Upper lobe of left lung (tissue), 4 donors: Measurements from ENCODE around the gene HLA-DOA.

Experiments used
- CTCF ChIP-seq, 6 experiments: fragments of 450-650 bp in 4 of 6; fragments of 200-600 bp in 2 of 6; sonication (generic) in 2 of 6; IDR thresholded peaks; one replicate each; pipeline ENCODE4 v1.5.1; 2016 to 2019; ENCODE audit warnings: antibody characterized with exemption in 6 of 6
- POLR2AphosphoS5 ChIP-seq, 2 donors: sonication (generic); formaldehyde crosslinking; IDR thresholded peaks; one replicate each; pipeline ENCODE4 v1.5.1; 2017; ENCODE audit warnings: antibody characterized with exemption in 2 of 2

- TF ChIP-seq POLR2AphosphoS5 (IDR thresholded peaks at IDR 0.05) (peak in 1 of 2 donors; percentile 57), CTCF (IDR thresholded peaks at IDR 0.05) (no peak)
Observed at GRCh38 chr6:32970413-32971241, 38.8 kb downstream of the HLA-DOA start.
